ENCODE measurements around the gene LPP.

Gene LPP

GRCh38 chr3:188135271-188135670 is 18.7 kb upstream of the LPP start:
- DNase-seq = no peak

GRCh38 chr3:188137051-188137450 is 16.9 kb upstream of the LPP start:
- no peak for DNase-seq

GRCh38 chr3:188139466-188139865 is 14.5 kb upstream of the LPP start:
- no peak for DNase-seq

- DNase-seq = no peak
Measured at GRCh38 chr3:188146219-188146618, 7.7 kb upstream of the LPP start.

- no peak for DNase-seq
Measured at GRCh38 chr3:188147782-188148181, 6.2 kb upstream of the LPP start.

- no peak for DNase-seq
Measured at GRCh38 chr3:188148318-188148717, 5.6 kb upstream of the LPP start.

GRCh38 chr3:188149587-188149986 is 4.4 kb upstream of the LPP start:
- no peak for DNase-seq

- no peak for DNase-seq
Measured at GRCh38 chr3:188150982-188151381, 3.0 kb upstream of the LPP start.

- no peak for DNase-seq
Measured at GRCh38 chr3:188151438-188151837, 2.5 kb upstream of the LPP start.

GRCh38 chr3:188152660-188153436 is 1.1 kb upstream of the LPP start:
- DNase-seq = peak in 1 of 2 experiments; percentile 52

- DNase-seq = peak; percentile 48 to 71
Measured at GRCh38 chr3:188153437-188154013, 432 bp upstream of the LPP start.

GRCh38 chr3:188154809-188155574 is 1.0 kb downstream of the LPP start:
- DNase-seq = no peak

GRCh38 chr3:188156056-188156455 is 2.1 kb downstream of the LPP start:
- DNase-seq = no peak

GRCh38 chr3:188157407-188157806 is 3.5 kb downstream of the LPP start:
- DNase-seq = no peak

- no peak for DNase-seq
Measured at GRCh38 chr3:188157971-188158370, 4.0 kb downstream of the LPP start.

- DNase-seq = no peak
Measured at GRCh38 chr3:188158731-188159310, 4.9 kb downstream of the LPP start.

- no peak for DNase-seq
Measured at GRCh38 chr3:188160751-188161150, 6.8 kb downstream of the LPP start.

- DNase-seq = no peak
Measured at GRCh38 chr3:188164248-188164687, 10.3 kb downstream of the LPP start.

GRCh38 chr3:188165596-188165995 is 11.6 kb downstream of the LPP start:
- no peak for DNase-seq

GRCh38 chr3:188166441-188166840 is 12.5 kb downstream of the LPP start:
- DNase-seq = no peak

GRCh38 chr3:188168186-188168585 is 14.2 kb downstream of the LPP start:
- DNase-seq = no peak

- no peak for DNase-seq
Measured at GRCh38 chr3:188168648-188169047, 14.7 kb downstream of the LPP start.

- no peak for DNase-seq
Measured at GRCh38 chr3:188169830-188170455, 16.0 kb downstream of the LPP start.

Data from SW 1271 (cell line).